PC-9 (cell line): ENCODE data around the gene MRRF.

Experiments used
- EZH2 ChIP-seq: fragments of 200-600 bp; sonication (generic); IDR thresholded peaks from 2 replicates; pipeline ENCODE4 v1.8.0; 2017; ENCODE audit warnings: antibody characterized with exemption, low read depth
- TF ChIP-seq, protein P1 (sequence below): fragments of 200-600 bp; sonication (generic); conservative IDR thresholded peaks from 2 replicates; pipeline ENCODE4 v1.6.1; 2017; ENCODE audit warnings: mixed run types, antibody characterized with exemption, mild to moderate bottlenecking, moderate library complexity

GRCh38 chr9:122371846-122372245 lies 107.2 kb downstream of the MRRF start:
- TF ChIP-seq EZH2, result no peak
- TF ChIP-seq, protein P1, sequence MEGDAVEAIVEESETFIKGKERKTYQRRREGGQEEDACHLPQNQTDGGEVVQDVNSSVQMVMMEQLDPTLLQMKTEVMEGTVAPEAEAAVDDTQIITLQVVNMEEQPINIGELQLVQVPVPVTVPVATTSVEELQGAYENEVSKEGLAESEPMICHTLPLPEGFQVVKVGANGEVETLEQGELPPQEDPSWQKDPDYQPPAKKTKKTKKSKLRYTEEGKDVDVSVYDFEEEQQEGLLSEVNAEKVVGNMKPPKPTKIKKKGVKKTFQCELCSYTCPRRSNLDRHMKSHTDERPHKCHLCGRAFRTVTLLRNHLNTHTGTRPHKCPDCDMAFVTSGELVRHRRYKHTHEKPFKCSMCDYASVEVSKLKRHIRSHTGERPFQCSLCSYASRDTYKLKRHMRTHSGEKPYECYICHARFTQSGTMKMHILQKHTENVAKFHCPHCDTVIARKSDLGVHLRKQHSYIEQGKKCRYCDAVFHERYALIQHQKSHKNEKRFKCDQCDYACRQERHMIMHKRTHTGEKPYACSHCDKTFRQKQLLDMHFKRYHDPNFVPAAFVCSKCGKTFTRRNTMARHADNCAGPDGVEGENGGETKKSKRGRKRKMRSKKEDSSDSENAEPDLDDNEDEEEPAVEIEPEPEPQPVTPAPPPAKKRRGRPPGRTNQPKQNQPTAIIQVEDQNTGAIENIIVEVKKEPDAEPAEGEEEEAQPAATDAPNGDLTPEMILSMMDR, result no peak
